H1 (cell line): ENCODE data around the gene GPT2.

Experiments used
- ATF3 ChIP-seq: IDR thresholded peaks from 2 replicates; pipeline ENCODE4 v1.6.1; 2011; ENCODE audit warnings: low read depth, mild to moderate bottlenecking, low read length; ENCODE audit not compliant: insufficient read depth
- CHD2 ChIP-seq: IDR thresholded peaks from 2 replicates; pipeline ENCODE4 v1.6.1; 2012; ENCODE audit warnings: low read length, improper control_type of control experiment
- CHD7 ChIP-seq: fragments of 300-600 bp; sonication (generic); IDR thresholded peaks from 2 replicates; pipeline ENCODE4 v1.7.1; 2012; ENCODE audit warnings: low read length, moderate library complexity, mild to moderate bottlenecking, inconsistent platforms; ENCODE audit not compliant: insufficient replicate concordance
- CTCF ChIP-seq, 3 experiments: IDR thresholded peaks; 1 replicate in 2 of 3; 2 replicates in 1 of 3; pipeline versions ENCODE4 v1.5.1 to v1.6.1; 2011; ENCODE audit warnings: low read length in 3 of 3, mild to moderate bottlenecking in 3 of 3, inconsistent platforms in 2 of 3, low read depth in 1 of 3, moderate library complexity in 1 of 3; ENCODE audit not compliant: insufficient read depth in 1 of 3; ENCODE audit errors: control extremely low read depth in 1 of 3
- EGR1 ChIP-seq: IDR thresholded peaks from 2 replicates; pipeline ENCODE4 v1.6.1; 2011; ENCODE audit warnings: low read depth, low read length, borderline replicate concordance
- EZH2 ChIP-seq: fragments of 200-600 bp; sonication (generic); IDR thresholded peaks from 2 replicates; pipeline ENCODE4 v1.7.1; 2012; ENCODE audit warnings: low read depth, mild to moderate bottlenecking, moderate library complexity, low read length, inconsistent platforms; ENCODE audit not compliant: severe bottlenecking
- JUND ChIP-seq: IDR thresholded peaks from 2 replicates; pipeline ENCODE4 v1.6.1; 2011; ENCODE audit warnings: mild to moderate bottlenecking, improper control_type of control experiment, low read length
- POLR2A ChIP-seq, 2 experiments: IDR thresholded peaks; 1 replicate in 1 of 2; 2 replicates in 1 of 2; pipeline ENCODE4 v1.6.1; 2011; ENCODE audit warnings: low read depth in 2 of 2, low read length in 2 of 2, mild to moderate bottlenecking in 2 of 2; ENCODE audit errors: control extremely low read depth in 1 of 2
- POLR2AphosphoS5 ChIP-seq: IDR thresholded peaks from 2 replicates; pipeline ENCODE4 v1.6.1; 2011; ENCODE audit warnings: low read depth, low read length
- SP1 ChIP-seq: IDR thresholded peaks from 2 replicates; pipeline ENCODE4 v1.6.1; 2011; ENCODE audit warnings: low read depth, low read length
- SP2 ChIP-seq: IDR thresholded peaks from 2 replicates; pipeline ENCODE4 v1.6.1; 2012; ENCODE audit warnings: mild to moderate bottlenecking, low read length, inconsistent platforms
- TCF12 ChIP-seq: IDR thresholded peaks from 2 replicates; pipeline ENCODE4 v1.6.1; 2011; ENCODE audit warnings: low read depth, mild to moderate bottlenecking, low read length
- ZNF274 ChIP-seq: IDR thresholded peaks from 2 replicates; pipeline ENCODE4 v1.7.0; 2012; ENCODE audit warnings: low read length, borderline replicate concordance; ENCODE audit errors: extremely low read depth

GRCh38 chr16:46848768-46849764 lies 35.1 kb upstream of the GPT2 start:
- no peak for TF ChIP-seq CTCF (IDR thresholded peaks at IDR 0.05; ENCODE audit: control extremely low read depth in 1 of 3, insufficient read depth in 1 of 3, low read depth in 1 of 3, low read length in 3 of 3)
- TF ChIP-seq SP2: no peak
- no peak for TF ChIP-seq SP1
- TF ChIP-seq POLR2A (IDR thresholded peaks at IDR 0.05; ENCODE audit: control extremely low read depth in 1 of 2, low read depth in 2 of 2, low read length in 2 of 2): no peak
- TF ChIP-seq JUND: no peak
- no peak for TF ChIP-seq EGR1
- TF ChIP-seq CHD7: no peak
- no peak for TF ChIP-seq POLR2AphosphoS5
- no peak for TF ChIP-seq TCF12
- TF ChIP-seq ZNF274: no peak
- TF ChIP-seq EZH2: no peak
- TF ChIP-seq ATF3: no peak
- no peak for TF ChIP-seq CHD2
